ENCODE data around the gene VPS9D1. TPM values are rescaled to one million over a fixed set of nuclear protein-coding genes. Genes with fewer than 3 reads are reported as not detected.

The VPS9D1 gene
- total RNA-seq, 1 donor from 2014 or later, result 11.3 TPM

- H3K4me1 ChIP-seq (ENCODE audit: insufficient read depth, low read length), result no peaks in the 10 kb centered on the region
- no peak overlapping the region for H3K9ac ChIP-seq (ENCODE audit: low read length)
- TF ChIP-seq EZH2 (IDR thresholded peaks at IDR 0.05; ENCODE audit: insufficient read depth, low read length) (no peak), CTCF (IDR thresholded peaks at IDR 0.05; ENCODE audit: insufficient read depth, low read depth, low read length) (no peak)
- no peak overlapping the region for H2AFZ ChIP-seq (ENCODE audit: low read depth, low read length)
- H4K20me1 ChIP-seq (ENCODE audit: insufficient read depth, low read length), result peaks cover 50% of the 10 kb centered on the region
- Mint-ChIP-seq H3K36me3 (ENCODE audit: low read depth, unreplicated experiment) (peaks cover 12% of the 10 kb centered on the region), H3K4me3 (ENCODE audit: unreplicated experiment) (no peak overlapping the region), H3K27me3 (ENCODE audit: low read depth, unreplicated experiment) (no peaks in the 10 kb centered on the region), H3K27ac (ENCODE audit: unreplicated experiment) (no peak overlapping the region), H3K9me3 (ENCODE audit: unreplicated experiment) (no peaks in the 10 kb centered on the region), H3K4me1 (ENCODE audit: low read depth, unreplicated experiment) (no peaks in the 10 kb centered on the region)
- H3K4me2 ChIP-seq (ENCODE audit: low read length), result no peak overlapping the region
- H3K9me3 ChIP-seq (ENCODE audit: insufficient read depth, low read depth, low read length), result no peaks in the 10 kb centered on the region
- no peaks in the 10 kb centered on the region for H3K27me3 ChIP-seq (ENCODE audit: insufficient read depth, low read length)
- H3K36me3 ChIP-seq (ENCODE audit: insufficient read depth, low read length), result peaks cover 56% of the 10 kb centered on the region
- H3K79me2 ChIP-seq (ENCODE audit: insufficient read depth, low read length), result peaks cover under 1% of the 10 kb centered on the region
- FAIRE-seq (no peak), DNase-seq (ENCODE audit: low read depth) (no peak)
- no peak overlapping the region for H3K27ac ChIP-seq (ENCODE audit: low read depth, low read length)
- H3K4me3 ChIP-seq (ENCODE audit: insufficient read depth, low read depth, low read length), result no peak overlapping the region
These were observed 16.8 kb upstream of the VPS9D1 start for GRCh38 chr16:89737341-89738071.

DNA sequence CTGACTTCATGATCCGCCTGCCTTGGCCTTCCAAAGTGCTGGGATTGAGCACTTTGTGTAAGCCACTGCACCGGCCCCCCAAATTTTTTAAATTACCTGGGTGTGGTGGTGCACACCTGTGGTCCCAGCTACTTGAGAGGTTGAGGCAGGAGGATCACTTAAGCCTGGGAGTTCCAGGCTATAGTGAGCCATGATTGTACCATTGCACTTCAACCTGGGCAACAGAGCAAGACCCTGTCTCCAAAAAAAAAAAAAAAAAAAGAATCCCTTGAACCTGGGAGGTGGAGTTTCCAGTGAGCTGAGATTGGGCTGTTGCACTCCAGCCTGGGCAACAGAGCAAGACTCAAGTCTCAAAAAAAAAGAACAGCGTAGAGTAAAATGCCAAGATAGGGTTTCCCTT, 15.9 kb upstream of the VPS9D1 start:
- no peaks in the 10 kb centered on the region for H3K4me1 ChIP-seq (ENCODE audit: insufficient read depth, low read length)
- H3K9me3 Mint-ChIP-seq (ENCODE audit: unreplicated experiment), result no peaks in the 10 kb centered on the region
- FAIRE-seq, result no peak

More for the DNA sequence above, 15.9 kb upstream of the VPS9D1 start:
- Histone ChIP-seq H3K27me3 (ENCODE audit: insufficient read depth, low read length) (no peaks in the 10 kb centered on the region), H3K4me3 (ENCODE audit: insufficient read depth, low read depth, low read length) (no peak overlapping the region), H3K9ac (ENCODE audit: low read length) (no peak overlapping the region), H3K9me3 (ENCODE audit: insufficient read depth, low read depth, low read length) (no peaks in the 10 kb centered on the region), H4K20me1 (ENCODE audit: insufficient read depth, low read length) (peaks cover 59% of the 10 kb centered on the region), H2AFZ (ENCODE audit: low read depth, low read length) (no peak overlapping the region), H3K4me2 (ENCODE audit: low read length) (no peak overlapping the region), H3K79me2 (ENCODE audit: insufficient read depth, low read length) (peaks cover 9% of the 10 kb centered on the region), H3K27ac (ENCODE audit: low read depth, low read length) (no peak overlapping the region), H3K36me3 (ENCODE audit: insufficient read depth, low read length) (peaks cover 63% of the 10 kb centered on the region)
- Mint-ChIP-seq H3K4me1 (ENCODE audit: low read depth, unreplicated experiment) (no peaks in the 10 kb centered on the region), H3K27ac (ENCODE audit: unreplicated experiment) (no peak overlapping the region), H3K27me3 (ENCODE audit: low read depth, unreplicated experiment) (no peaks in the 10 kb centered on the region), H3K36me3 (ENCODE audit: low read depth, unreplicated experiment) (peaks cover 16% of the 10 kb centered on the region), H3K4me3 (ENCODE audit: unreplicated experiment) (no peak overlapping the region)
- DNase-seq (ENCODE audit: low read depth), result no peak
- TF ChIP-seq EZH2 (IDR thresholded peaks at IDR 0.05; ENCODE audit: insufficient read depth, low read length) (no peak), CTCF (IDR thresholded peaks at IDR 0.05; ENCODE audit: insufficient read depth, low read depth, low read length) (no peak)

Data from astrocyte (in vitro differentiated cells and primary cell).